OCI-LY7 (cell line): Measurements from ENCODE around the gene CACNB2. TPM values are rescaled to one million over a fixed set of nuclear protein-coding genes. Genes with fewer than 3 reads are reported as not detected.

Experiments
- BruUV-seq: library from RNA; stranded (reverse); fragments of 400-500 nt; replicated peaks from 2 replicates; lab custom pipeline; 2021; lab: Mats Ljungman, UMichigan
- CTCF ChIA-PET: fragments of 300-600 bp; sonication (Branson Sonifier 250); formaldehyde crosslinking; loops from one replicate; lab custom pipeline; 2022; ENCODE audit warnings: antibody characterized with exemption; ENCODE audit not compliant: unreplicated experiment; lab: Charles Lee
- POLR2A ChIA-PET: fragments of 300-600 bp; sonication (Branson Sonifier 250); formaldehyde crosslinking; loops from one replicate; lab custom pipeline; 2022; ENCODE audit warnings: antibody characterized with exemption; lab: Charles Lee
- DNase-seq: peaks from one replicate; pipeline ENCODE4 v3.0.0-alpha.2; 2015; ENCODE audit warnings: low spot score
- H2AFZ ChIP-seq: fragments of 200-600 bp; sonication (generic), shearing (Covaris generic); 2 replicates; pipeline ENCODE4 v1.6.1; 2014; ENCODE audit warnings: mild to moderate bottlenecking, antibody characterized with exemption, low read length, moderate library complexity
- H3K27ac ChIP-seq: fragments of 200-600 bp; sonication (generic); 2 replicates; pipeline ENCODE4 v1.5.1; 2014; ENCODE audit warnings: mixed run types, low read depth, mild to moderate bottlenecking, moderate library complexity, low read length, inconsistent platforms; ENCODE audit not compliant: poor library complexity, severe bottlenecking
- H3K36me3 ChIP-seq: fragments of 200-600 bp; sonication (generic); 2 replicates; pipeline ENCODE4 v1.6.1; 2014; ENCODE audit warnings: mild to moderate bottlenecking, antibody characterized with exemption, low read length, moderate library complexity, mixed read lengths; ENCODE audit not compliant: insufficient read depth
- H3K4me1 ChIP-seq: fragments of 200-600 bp; sonication (generic); 2 replicates; pipeline ENCODE4 v1.5.1; 2014; ENCODE audit warnings: mild to moderate bottlenecking, low read length; ENCODE audit not compliant: insufficient read depth, poor library complexity, severe bottlenecking
- H3K4me2 ChIP-seq: fragments of 200-600 bp; sonication (generic); 2 replicates; pipeline ENCODE4 v1.6.1; 2014; ENCODE audit warnings: mild to moderate bottlenecking, low read length
- H3K4me3 ChIP-seq: fragments of 200-600 bp; sonication (generic); 2 replicates; pipeline ENCODE4 v1.5.1; 2014; ENCODE audit warnings: mild to moderate bottlenecking, low read depth, low read length; ENCODE audit not compliant: poor library complexity, severe bottlenecking
- H3K79me2 ChIP-seq: fragments of 200-600 bp; sonication (generic); 2 replicates; pipeline ENCODE4 v1.6.1; 2016; ENCODE audit warnings: low read depth, mild to moderate bottlenecking, low read length, moderate library complexity, mixed read lengths; ENCODE audit not compliant: insufficient read depth
- H3K9me2 ChIP-seq: fragments of 200-600 bp; sonication (generic); 2 replicates; pipeline ENCODE4 v1.6.1; 2016; ENCODE audit warnings: mild to moderate bottlenecking, low read length, mixed read lengths; ENCODE audit not compliant: insufficient read depth
- H3K9me3 ChIP-seq: fragments of 200-600 bp; sonication (generic); 2 replicates; pipeline ENCODE4 v1.6.1; 2014; ENCODE audit warnings: mild to moderate bottlenecking, mixed run types, low read length, mixed read lengths
- H4K20me1 ChIP-seq: fragments of 200-600 bp; sonication (generic); 2 replicates; pipeline ENCODE4 v1.6.1; 2014; ENCODE audit warnings: mild to moderate bottlenecking, antibody characterized with exemption, low read length, moderate library complexity, mixed read lengths; ENCODE audit not compliant: insufficient read depth
- EZH2phosphoT487 ChIP-seq: fragments of 200-600 bp; sonication (generic); IDR thresholded peaks from 2 replicates; pipeline ENCODE4 v1.6.1; 2018; ENCODE audit warnings: low read depth, borderline replicate concordance, mild to moderate bottlenecking, mixed run types, antibody characterized with exemption, low read length, moderate library complexity, mixed read lengths
- intact Hi-C: fragments of 100-400 bp; cut with micrococcal nuclease; formaldehyde crosslinking; loops from one replicate; pipeline ENCODE4 v1.10.0; 2022; ENCODE audit not compliant: unreplicated experiment
- total RNA-seq, 2 experiments: library from RNA; depleted of rRNA in 1 of 2; stranded (reverse); fragments of >200 nt in 1 of 2; shearing (Covaris generic) in 1 of 2; gene quantifications; 2 replicates each; pipeline ENCODE4 v1.2.3, GENCODE V29; 2014 to 2022
- TF ChIP-seq, protein P1 (sequence below): fragments of 200-600 bp; sonication (generic); conservative IDR thresholded peaks from 2 replicates; pipeline ENCODE4 v1.5.1; 2014; ENCODE audit warnings: mild to moderate bottlenecking, antibody characterized with exemption, low read length, moderate library complexity, mixed read lengths

The CACNB2 gene
- total RNA-seq, 2 experiments from 2014 or later: not detected

DNA sequence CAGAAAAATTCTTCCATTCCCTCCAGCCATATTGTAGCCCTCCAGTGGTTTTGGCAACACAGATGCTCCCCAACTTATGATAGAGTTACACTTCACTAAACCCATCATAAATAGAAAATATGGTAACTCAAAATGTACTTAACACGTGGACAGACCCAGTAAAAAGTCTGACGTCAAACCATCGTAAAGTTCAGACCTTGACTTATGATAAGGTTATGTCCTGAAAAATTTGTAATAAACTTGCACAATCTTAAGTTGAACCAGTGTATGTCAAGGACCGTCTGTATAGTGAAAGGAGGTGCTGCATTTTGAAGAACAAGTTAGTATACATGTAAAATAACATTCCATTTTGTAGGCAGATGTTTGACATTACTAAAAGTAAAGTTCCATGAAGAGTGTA is 368.4 kb downstream of the CACNB2 start:
- no peak for TF ChIP-seq EZH2phosphoT487
- TF ChIP-seq, protein P1, sequence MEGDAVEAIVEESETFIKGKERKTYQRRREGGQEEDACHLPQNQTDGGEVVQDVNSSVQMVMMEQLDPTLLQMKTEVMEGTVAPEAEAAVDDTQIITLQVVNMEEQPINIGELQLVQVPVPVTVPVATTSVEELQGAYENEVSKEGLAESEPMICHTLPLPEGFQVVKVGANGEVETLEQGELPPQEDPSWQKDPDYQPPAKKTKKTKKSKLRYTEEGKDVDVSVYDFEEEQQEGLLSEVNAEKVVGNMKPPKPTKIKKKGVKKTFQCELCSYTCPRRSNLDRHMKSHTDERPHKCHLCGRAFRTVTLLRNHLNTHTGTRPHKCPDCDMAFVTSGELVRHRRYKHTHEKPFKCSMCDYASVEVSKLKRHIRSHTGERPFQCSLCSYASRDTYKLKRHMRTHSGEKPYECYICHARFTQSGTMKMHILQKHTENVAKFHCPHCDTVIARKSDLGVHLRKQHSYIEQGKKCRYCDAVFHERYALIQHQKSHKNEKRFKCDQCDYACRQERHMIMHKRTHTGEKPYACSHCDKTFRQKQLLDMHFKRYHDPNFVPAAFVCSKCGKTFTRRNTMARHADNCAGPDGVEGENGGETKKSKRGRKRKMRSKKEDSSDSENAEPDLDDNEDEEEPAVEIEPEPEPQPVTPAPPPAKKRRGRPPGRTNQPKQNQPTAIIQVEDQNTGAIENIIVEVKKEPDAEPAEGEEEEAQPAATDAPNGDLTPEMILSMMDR: no peak
- BruUV-seq: no TSS peak
- intact Hi-C loops: no loop called here

GRCh38 chr10:18514537-18514936 is 374.3 kb downstream of the CACNB2 start:
- Histone ChIP-seq H3K4me2 (no peak overlapping the region), H3K9me2 (no peaks in the 10 kb centered on the region), H3K27ac (no peak overlapping the region), H3K4me1 (no peaks in the 10 kb centered on the region), H3K4me3 (no peak overlapping the region), H2AFZ (no peak overlapping the region), H3K9me3 (no peaks in the 10 kb centered on the region), H3K36me3 (no peaks in the 10 kb centered on the region), H4K20me1 (no peaks in the 10 kb centered on the region), H3K79me2 (no peaks in the 10 kb centered on the region)
- CTCF ChIA-PET: no interaction called here
- no peak for DNase-seq
- TF ChIP-seq, protein P1: no peak
- TF ChIP-seq EZH2phosphoT487: no peak
- POLR2A ChIA-PET: interaction anchor here (0.6 to 0.9 kb wide), 3 partner anchors 11 to 17 kb away, joined by 3 read pairs; no protein-coding TSS in a partner anchor
- intact Hi-C loops: no loop called here
- no TSS peak for BruUV-seq

More for the DNA sequence above, 368.4 kb downstream of the CACNB2 start:
- H3K79me2 ChIP-seq: no peaks in the 10 kb centered on the region
- ChIA-PET CTCF (no interaction called here), POLR2A (no interaction called here)
- no peaks in the 10 kb centered on the region for H4K20me1 ChIP-seq
- H3K36me3 ChIP-seq: no peaks in the 10 kb centered on the region
- no peaks in the 10 kb centered on the region for H3K9me2 ChIP-seq
- no peak overlapping the region for H3K4me2 ChIP-seq
- no peak overlapping the region for H3K4me3 ChIP-seq
- H3K4me1 ChIP-seq: no peaks in the 10 kb centered on the region
- no peak overlapping the region for H2AFZ ChIP-seq
- H3K9me3 ChIP-seq: no peaks in the 10 kb centered on the region
- H3K27ac ChIP-seq: no peak overlapping the region
- no peak for DNase-seq

DNA sequence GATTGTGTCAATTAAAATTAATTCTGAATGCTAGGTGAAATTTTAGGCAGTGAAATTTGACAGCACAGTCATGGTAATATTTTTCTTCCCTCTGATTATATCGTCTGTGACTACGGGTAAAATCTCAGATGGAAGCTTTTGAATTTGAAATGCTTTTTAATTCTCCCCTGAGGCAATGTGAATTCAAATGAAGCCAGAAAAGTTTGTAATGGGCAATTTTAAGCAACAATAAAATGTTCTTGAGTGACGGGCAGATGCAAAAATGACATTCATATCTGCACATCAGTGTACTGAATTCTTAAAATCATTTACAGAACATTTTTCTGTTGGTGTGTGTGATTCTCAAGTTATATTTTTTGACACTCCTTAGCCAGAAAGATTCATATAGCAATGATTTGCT is 376.6 kb downstream of the CACNB2 start:
- Histone ChIP-seq H3K9me3 (no peaks in the 10 kb centered on the region), H3K36me3 (no peaks in the 10 kb centered on the region), H3K4me1 (no peaks in the 10 kb centered on the region), H3K9me2 (no peaks in the 10 kb centered on the region), H3K27ac (no peak overlapping the region), H3K4me2 (no peak overlapping the region), H2AFZ (no peak overlapping the region), H3K79me2 (no peaks in the 10 kb centered on the region), H4K20me1 (no peaks in the 10 kb centered on the region), H3K4me3 (no peak overlapping the region)
- ChIA-PET POLR2A (no interaction called here), CTCF (no interaction called here)
- BruUV-seq: no TSS peak
- TF ChIP-seq, protein P1: no peak
- no peak for TF ChIP-seq EZH2phosphoT487
- DNase-seq: no peak
- intact Hi-C loops: no loop called here
